GM12878 (cell line): Measurements from ENCODE around the gene ATN1. TPM values are rescaled to one million over a fixed set of nuclear protein-coding genes. Genes with fewer than 3 reads are reported as not detected.

Experiments
- ATAC-seq: fragments of 200-7000 bp; cut with Tn5 transposase; 3 replicates; pipeline ENCODE4 v1.9.1; 2020; ENCODE audit warnings: mild to moderate bottlenecking, moderate library complexity
- BruUV-seq: library from RNA; stranded (reverse); fragments of 400-500 nt; replicated peaks from 2 replicates; lab custom pipeline; 2021; lab: Mats Ljungman, UMichigan
- CTCF ChIA-PET: fragments of 300-600 bp; sonication (Branson Sonifier 250); formaldehyde crosslinking; extraction: SDS; loops from one replicate; lab custom pipeline; 2021; ENCODE audit warnings: inconsistent platforms; lab: Yijun Ruan, JAX
- POLR2A ChIA-PET: fragments of 350-600 bp; formaldehyde crosslinking; extraction: SDS; loops from one replicate; lab custom pipeline; 2021; ENCODE audit warnings: inconsistent platforms; lab: Charles Lee
- RAD21 ChIA-PET: fragments of 300-600 bp; sonication (Branson Sonifier 250); formaldehyde crosslinking; loops from one replicate; lab custom pipeline; 2023; ENCODE audit warnings: antibody characterized with exemption; ENCODE audit not compliant: unreplicated experiment; lab: Charles Lee
- SMC1A ChIA-PET: fragments of 300-600 bp; sonication (Branson Sonifier 250); formaldehyde crosslinking; loops from one replicate; lab custom pipeline; 2023; ENCODE audit not compliant: unreplicated experiment, uncharacterized antibody; lab: Charles Lee
- DNase-seq: peaks from one replicate; pipeline ENCODE4 v3.0.0-alpha.2; 2011; ENCODE audit warnings: low read depth, low spot score
- FAIRE-seq: peaks from 3 replicates; lab custom pipeline; 2011; peaks lifted over from hg19 to GRCh38; lab: Jason Lieb, UNC
- H2AFZ ChIP-seq: 2 replicates; pipeline ENCODE4 v1.6.0; 2011; ENCODE audit warnings: low read depth, low read length, control low read depth; ENCODE audit not compliant: control insufficient read depth
- H3K27ac ChIP-seq: 2 replicates; pipeline ENCODE4 v1.5.1; 2011; ENCODE audit warnings: control low read depth; ENCODE audit not compliant: control insufficient read depth, insufficient read depth
- H3K27me3 ChIP-seq, 2 experiments: replicated peaks in 1 of 2; 2 replicates each; pipeline versions ENCODE4 v1.6.0 to v1.6.1; 2011; ENCODE audit warnings: low read length in 1 of 2; ENCODE audit not compliant: control insufficient read depth in 2 of 2, insufficient read depth in 2 of 2
- H3K36me3 ChIP-seq, 2 experiments: 2 replicates each; pipeline ENCODE4 v1.5.1; 2011; ENCODE audit warnings: low read length in 1 of 2; ENCODE audit not compliant: control insufficient read depth in 2 of 2, insufficient read depth in 2 of 2
- H3K4me1 ChIP-seq: 2 replicates; pipeline ENCODE4 v1.6.1; 2011; ENCODE audit warnings: mild to moderate bottlenecking, low read length, moderate library complexity, mixed read lengths; ENCODE audit not compliant: control insufficient read depth, insufficient read depth
- H3K4me2 ChIP-seq: 2 replicates; pipeline ENCODE4 v1.6.0; 2011; ENCODE audit warnings: control low read depth; ENCODE audit not compliant: control insufficient read depth, insufficient read depth
- H3K4me3 ChIP-seq: fragments of 200-600 bp; sonication (generic); 2 replicates; pipeline ENCODE4 v1.5.1; 2016
- H3K79me2 ChIP-seq: 2 replicates; pipeline ENCODE4 v1.6.0; 2011; ENCODE audit warnings: low read length; ENCODE audit not compliant: control insufficient read depth, insufficient read depth
- H3K9ac ChIP-seq: 2 replicates; pipeline ENCODE4 v1.8.0; 2011; ENCODE audit warnings: low read length, control low read depth, mixed read lengths; ENCODE audit not compliant: control insufficient read depth, insufficient read depth
- H3K9me3 ChIP-seq: replicated peaks from 3 replicates; pipeline ENCODE4 v1.5.1; 2011; ENCODE audit warnings: mild to moderate bottlenecking, low read length; ENCODE audit not compliant: control insufficient read depth, insufficient read depth
- H4K20me1 ChIP-seq: 2 replicates; pipeline ENCODE4 v1.6.0; 2011; ENCODE audit not compliant: control insufficient read depth, insufficient read depth
- GATAD2B ChIP-seq: fragments of 450-650 bp; conservative IDR thresholded peaks from 2 replicates; pipeline ENCODE4 v1.6.1; 2017; ENCODE audit warnings: low read depth, mild to moderate bottlenecking, moderate library complexity
- ZSCAN29 ChIP-seq: fragments of 450-650 bp; IDR thresholded peaks from 2 replicates; pipeline ENCODE4 v1.6.1; 2017; ENCODE audit warnings: mild to moderate bottlenecking, moderate library complexity
- WGBS: methylation state at CpG from one replicate; pipeline ENCODE4 v1.1.6; 2016; ENCODE audit warnings: low lambda C conversion rate; ENCODE audit not compliant: insufficient replicate concordance, insufficient coverage; ENCODE audit errors: missing lambda C conversion rate; 5-methylcytosine and 5-hydroxymethylcytosine counted together
- in situ Hi-C: fragments of 300-500 bp; cut with MboI; formaldehyde crosslinking; loops from 9 replicates; pipeline ENCODE4 v1.14.3; 2018; ENCODE audit warnings: mixed read lengths
- intact Hi-C: fragments of 100-400 bp; cut with micrococcal nuclease; formaldehyde crosslinking; loops from one replicate; pipeline ENCODE4 v1.14.2; 2022; ENCODE audit not compliant: unreplicated experiment
- polyA plus RNA-seq, 11 experiments: library from polyadenylated mRNA; depleted of rRNA in 4 of 11; unstranded in 6 of 11; stranded (reverse) in 5 of 11; fragments of >200 nt; fragmentation: Nextera tagmentation in 4 of 11; fragmentation: Illumina TruSeq in 1 of 11; extraction: Ambion mirVana in 4 of 11; extraction: Trizol in 1 of 11; gene quantifications; 1 replicate in 1 of 11; 2 replicates in 10 of 11; pipeline versions ENCODE4 v1.2.1 to v1.2.3, GENCODE V29; 2011 to 2016; ENCODE audit warnings: inconsistent platforms in 2 of 11, missing spikeins in 2 of 11, low read depth in 1 of 11
- total RNA-seq, 4 experiments: library from RNA; depleted of rRNA in 3 of 4; stranded (reverse); fragments of >200 nt in 3 of 4; fragmentation: Illumina TruSeq in 1 of 4; extraction: Trizol in 1 of 4; gene quantifications; 2 replicates each; pipeline versions ENCODE4 v1.2.1 to v1.2.3, GENCODE V29; 2013 to 2021

Gene ATN1
- total and polyA plus RNA-seq, 10 of the 15 experiments (the other 5 are each of a cell fraction or from before 2014, with no cell fraction given), result 0.08 to 44.5 (median 5.0) TPM

- 0 out of 2 replicates have a peak, but pooled peaks have one; percentile 13 for TF ChIP-seq ZSCAN29
- TF ChIP-seq GATAD2B, result no peak
- no peak for ATAC-seq
- POLR2A ChIA-PET, result interaction anchor here (1.2 to 13.5 kb wide), 3 partner anchors 10 to 30 kb away, joined by 4 to 524 read pairs (median 7); partner anchors contain the start of genes C12orf57, PTPN6 and RNU7-1
- H3K4me2 ChIP-seq, result peak overlapping the region; percentile 99
- no peaks in the 10 kb centered on the region for H4K20me1 ChIP-seq
- FAIRE-seq, result no peak
- CTCF ChIA-PET, result interaction anchor here (1.2 to 13.2 kb wide), 4 partner anchors 8 to 157 kb away, joined by 3 to 645 read pairs (median 4); partner anchors contain the start of genes C12orf57, PTPN6 and RNU7-1
- DNase-seq, result no peak
- in situ Hi-C loops, result loop anchor here (25.0 kb wide), 1 partner anchor 1682 kb away; no protein-coding TSS in a partner anchor
- SMC1A ChIA-PET, result interaction anchor here (0.9 to 13.2 kb wide), 3 partner anchors 8 to 30 kb away, joined by 3 to 395 read pairs (median 7); partner anchors contain the start of genes C12orf57, PTPN6 and RNU7-1
- WGBS, result 52% methylated on average over 21 of the region's 22 CpGs
- peaks cover 8 to 39% of the 10 kb centered on the region in 2 experiments for H3K36me3 ChIP-seq
- no peaks in the 10 kb centered on the region for H3K9me3 ChIP-seq
- peaks cover 99% of the 10 kb centered on the region for H3K79me2 ChIP-seq
- BruUV-seq, result no TSS peak
- H3K27me3 ChIP-seq, result no peaks in the 10 kb centered on the region
- H3K4me3 ChIP-seq, result peak overlapping the region; percentile 95; the same call in 1 of the 2 replicates
- RAD21 ChIA-PET, result interaction anchor here (1.9 to 13.5 kb wide), 3 partner anchors 9 to 153 kb away, joined by 6 to 426 read pairs (median 12); partner anchors contain the start of genes C12orf57, C1RL and RNU7-1
- intact Hi-C loops, result no loop called here
- peak overlapping the region; percentile 99 for H3K9ac ChIP-seq
- H3K27ac ChIP-seq, result peak overlapping the region; percentile 99
- H3K4me1 ChIP-seq, result peaks cover 74% of the 10 kb centered on the region
- no peak overlapping the region for H2AFZ ChIP-seq
These were observed 27.6 kb downstream of the ATN1 start for GRCh38 chr12:6955108-6956020.
